ENCODE results near the gene CYP46A1.

The CYP46A1 gene

DNA sequence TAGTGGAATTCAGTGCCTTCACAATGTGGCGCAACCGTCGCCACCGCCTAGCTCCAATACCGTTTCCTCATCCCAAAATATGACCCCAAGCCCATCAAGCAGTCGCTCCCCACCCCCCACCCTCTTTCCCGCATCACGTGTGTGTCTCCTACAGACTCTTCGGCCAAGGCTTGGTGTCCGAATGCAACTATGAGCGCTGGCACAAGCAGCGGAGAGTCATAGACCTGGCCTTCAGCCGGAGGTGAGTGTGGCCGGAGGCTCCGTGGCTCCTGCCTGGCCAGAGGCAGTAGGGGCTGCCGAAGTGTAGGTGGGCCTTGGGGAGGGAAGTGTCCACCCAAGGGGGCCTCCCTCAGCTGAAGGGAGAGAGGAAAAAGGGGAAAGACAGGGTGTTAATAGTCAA lies 15.8 kb downstream of the CYP46A1 start:
- TF ChIP-seq, protein P1, sequence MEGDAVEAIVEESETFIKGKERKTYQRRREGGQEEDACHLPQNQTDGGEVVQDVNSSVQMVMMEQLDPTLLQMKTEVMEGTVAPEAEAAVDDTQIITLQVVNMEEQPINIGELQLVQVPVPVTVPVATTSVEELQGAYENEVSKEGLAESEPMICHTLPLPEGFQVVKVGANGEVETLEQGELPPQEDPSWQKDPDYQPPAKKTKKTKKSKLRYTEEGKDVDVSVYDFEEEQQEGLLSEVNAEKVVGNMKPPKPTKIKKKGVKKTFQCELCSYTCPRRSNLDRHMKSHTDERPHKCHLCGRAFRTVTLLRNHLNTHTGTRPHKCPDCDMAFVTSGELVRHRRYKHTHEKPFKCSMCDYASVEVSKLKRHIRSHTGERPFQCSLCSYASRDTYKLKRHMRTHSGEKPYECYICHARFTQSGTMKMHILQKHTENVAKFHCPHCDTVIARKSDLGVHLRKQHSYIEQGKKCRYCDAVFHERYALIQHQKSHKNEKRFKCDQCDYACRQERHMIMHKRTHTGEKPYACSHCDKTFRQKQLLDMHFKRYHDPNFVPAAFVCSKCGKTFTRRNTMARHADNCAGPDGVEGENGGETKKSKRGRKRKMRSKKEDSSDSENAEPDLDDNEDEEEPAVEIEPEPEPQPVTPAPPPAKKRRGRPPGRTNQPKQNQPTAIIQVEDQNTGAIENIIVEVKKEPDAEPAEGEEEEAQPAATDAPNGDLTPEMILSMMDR (IDR thresholded peaks at IDR 0.05; ENCODE audit: low read depth, low read length, missing control alignments): no peak
- in situ Hi-C loops (cut with HindIII; ENCODE audit: low sequenced_read_pairs): no loop called here

DNA sequence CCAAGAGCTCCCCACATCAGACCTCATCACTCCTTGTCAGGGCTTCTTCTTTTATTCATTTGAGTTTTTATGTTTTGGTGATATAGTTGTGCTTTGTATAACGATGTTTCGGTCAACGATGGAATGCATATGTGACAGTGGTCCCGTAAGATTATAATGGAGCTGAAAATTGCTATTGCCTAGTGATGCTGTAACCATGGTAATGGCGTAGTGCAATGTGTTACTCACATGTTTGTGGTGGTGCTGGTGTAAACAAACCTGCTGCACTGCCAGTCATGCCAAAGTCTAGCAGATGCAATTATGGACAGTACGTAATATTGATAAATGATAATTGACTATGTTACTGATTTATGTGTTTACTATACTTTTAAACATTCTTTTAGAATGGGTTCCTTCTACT lies 16.3 kb downstream of the CYP46A1 start:
- H3K4me3 ChIP-seq (ENCODE audit: low read depth, low read length): no peak overlapping the region
- TF ChIP-seq, protein P1 (IDR thresholded peaks at IDR 0.05; ENCODE audit: low read depth, low read length, missing control alignments): no peak
- DNase-seq (ENCODE audit: low read depth): no peak
- in situ Hi-C loops (cut with HindIII; ENCODE audit: low sequenced_read_pairs): no loop called here

More for the DNA sequence above, 15.8 kb downstream of the CYP46A1 start:
- DNase-seq (ENCODE audit: low read depth): no peak
- H3K4me3 ChIP-seq (ENCODE audit: low read depth, low read length): no peak overlapping the region

DNA sequence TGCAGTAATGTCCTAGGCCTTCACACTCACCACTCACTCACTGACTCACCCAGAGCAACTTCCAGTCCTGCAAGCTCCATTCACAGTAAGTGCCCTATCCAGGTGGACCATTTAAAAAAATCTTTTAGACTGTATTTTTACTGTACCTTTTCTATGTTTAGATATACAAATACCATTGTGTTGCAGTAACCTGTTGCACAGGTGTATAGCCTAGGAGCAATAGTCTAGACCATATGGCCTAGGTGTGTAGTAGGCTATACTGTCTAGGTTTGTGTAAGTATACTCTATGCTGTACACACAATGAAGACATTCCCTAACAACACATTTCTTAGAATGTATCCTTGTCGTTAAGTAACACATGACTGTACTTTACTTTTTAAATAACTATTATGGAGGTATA lies 17.2 kb downstream of the CYP46A1 start:
- in situ Hi-C loops (cut with HindIII; ENCODE audit: low sequenced_read_pairs): no loop called here
- TF ChIP-seq, protein P1 (IDR thresholded peaks at IDR 0.05; ENCODE audit: low read depth, low read length, missing control alignments): no peak
- no peak overlapping the region for H3K4me3 ChIP-seq (ENCODE audit: low read depth, low read length)
- no peak for DNase-seq (ENCODE audit: low read depth)

DNA sequence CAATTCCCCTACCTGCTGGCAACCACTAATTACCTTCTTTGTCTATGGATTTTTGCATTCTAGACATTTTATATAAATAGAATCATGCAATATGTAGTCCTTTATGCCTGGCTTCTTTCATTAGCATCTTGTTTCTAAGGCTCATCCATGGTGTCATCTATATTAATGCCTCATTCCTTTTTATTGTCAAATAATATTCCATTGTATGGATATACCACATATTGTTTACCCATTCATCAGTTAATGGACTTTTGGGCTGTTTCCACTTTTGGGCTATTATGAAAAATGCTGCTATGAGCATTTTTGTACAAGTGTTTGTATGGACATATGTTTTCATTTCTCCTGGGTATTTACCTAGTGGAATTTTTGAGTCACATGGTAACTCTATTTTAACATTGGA lies 18.0 kb downstream of the CYP46A1 start:
- H3K4me3 ChIP-seq (ENCODE audit: low read depth, low read length): no peak overlapping the region
- DNase-seq (ENCODE audit: low read depth): no peak
- TF ChIP-seq, protein P1 (IDR thresholded peaks at IDR 0.05; ENCODE audit: low read depth, low read length, missing control alignments): no peak
- in situ Hi-C loops (cut with HindIII; ENCODE audit: low sequenced_read_pairs): no loop called here

DNA sequence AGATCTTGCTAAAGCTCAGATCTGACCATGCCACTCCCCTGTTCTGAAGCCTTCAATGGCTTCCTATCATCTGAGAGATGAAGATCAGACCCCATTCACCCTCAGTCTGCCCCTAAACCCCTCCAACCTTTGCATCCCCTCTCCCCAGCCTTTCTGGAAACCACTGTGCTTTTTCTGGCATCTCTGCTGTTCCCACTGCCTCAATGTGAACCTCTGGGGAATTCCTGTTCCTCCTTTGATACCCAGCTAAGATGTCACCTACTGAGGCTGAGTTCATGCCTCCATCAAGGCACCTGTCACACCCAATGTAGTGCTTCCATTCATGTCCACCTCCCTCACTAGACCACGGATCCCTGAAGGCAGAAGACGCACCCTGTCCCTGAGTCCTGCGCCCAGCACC lies 19.3 kb downstream of the CYP46A1 start:
- TF ChIP-seq, protein P1 (IDR thresholded peaks at IDR 0.05; ENCODE audit: low read depth, low read length, missing control alignments): no peak
- no peak for DNase-seq (ENCODE audit: low read depth)
- no peak overlapping the region for H3K4me3 ChIP-seq (ENCODE audit: low read depth, low read length)
- in situ Hi-C loops (cut with HindIII; ENCODE audit: low sequenced_read_pairs): no loop called here

DNA sequence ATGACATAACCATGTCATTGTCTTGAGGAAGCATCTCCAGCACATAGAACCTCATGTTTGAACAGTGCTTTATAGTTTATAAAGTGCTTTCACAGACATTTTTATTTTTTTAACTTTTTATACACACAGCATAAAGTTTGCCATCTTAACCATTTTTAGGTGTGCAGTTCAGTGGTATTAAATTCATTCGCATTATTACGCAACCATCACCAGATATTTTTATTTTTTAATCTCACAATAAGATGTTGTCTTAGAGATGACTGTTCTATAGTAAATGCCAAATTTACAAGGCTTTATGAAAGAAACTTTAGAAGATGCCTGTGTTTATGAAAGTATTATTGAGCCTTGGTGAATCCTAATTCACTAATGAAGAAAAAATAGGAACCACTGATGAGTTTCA lies 19.9 kb downstream of the CYP46A1 start:
- in situ Hi-C loops (cut with HindIII; ENCODE audit: low sequenced_read_pairs): no loop called here
- DNase-seq (ENCODE audit: low read depth): no peak
- no peak overlapping the region for H3K4me3 ChIP-seq (ENCODE audit: low read depth, low read length)
- TF ChIP-seq, protein P1 (IDR thresholded peaks at IDR 0.05; ENCODE audit: low read depth, low read length, missing control alignments): no peak

All from astrocyte of the cerebellum (primary cell).